PC-9 (cell line): Measurements from ENCODE around the gene GABRB1.

Experiments used
- EZH2 ChIP-seq: fragments of 200-600 bp; sonication (generic); IDR thresholded peaks from 2 replicates; pipeline ENCODE4 v1.8.0; 2017; ENCODE audit warnings: antibody characterized with exemption, low read depth
- TF ChIP-seq, protein P1 (sequence below): fragments of 200-600 bp; sonication (generic); conservative IDR thresholded peaks from 2 replicates; pipeline ENCODE4 v1.6.1; 2017; ENCODE audit warnings: mixed run types, antibody characterized with exemption, mild to moderate bottlenecking, moderate library complexity

DNA sequence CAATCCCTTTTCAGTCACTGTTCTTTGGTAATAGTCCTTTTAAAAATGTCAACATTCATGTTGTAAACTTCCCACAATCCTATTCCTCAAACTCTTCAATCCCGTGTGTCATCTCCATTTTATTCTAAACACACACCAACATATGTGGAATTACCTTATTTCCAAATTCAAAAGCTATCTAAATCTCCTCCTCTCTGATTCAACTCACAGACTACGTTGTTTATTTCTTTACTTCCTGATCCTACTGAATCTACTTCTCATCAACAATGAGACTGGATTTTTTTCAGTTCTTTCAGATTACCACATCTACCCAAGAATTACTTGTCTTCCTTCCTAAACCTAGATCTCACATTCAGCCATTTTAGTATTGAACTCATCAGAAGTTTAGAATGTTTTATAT lies 188.2 kb downstream of the GABRB1 start:
- TF ChIP-seq EZH2, result no peak
- TF ChIP-seq, protein P1, sequence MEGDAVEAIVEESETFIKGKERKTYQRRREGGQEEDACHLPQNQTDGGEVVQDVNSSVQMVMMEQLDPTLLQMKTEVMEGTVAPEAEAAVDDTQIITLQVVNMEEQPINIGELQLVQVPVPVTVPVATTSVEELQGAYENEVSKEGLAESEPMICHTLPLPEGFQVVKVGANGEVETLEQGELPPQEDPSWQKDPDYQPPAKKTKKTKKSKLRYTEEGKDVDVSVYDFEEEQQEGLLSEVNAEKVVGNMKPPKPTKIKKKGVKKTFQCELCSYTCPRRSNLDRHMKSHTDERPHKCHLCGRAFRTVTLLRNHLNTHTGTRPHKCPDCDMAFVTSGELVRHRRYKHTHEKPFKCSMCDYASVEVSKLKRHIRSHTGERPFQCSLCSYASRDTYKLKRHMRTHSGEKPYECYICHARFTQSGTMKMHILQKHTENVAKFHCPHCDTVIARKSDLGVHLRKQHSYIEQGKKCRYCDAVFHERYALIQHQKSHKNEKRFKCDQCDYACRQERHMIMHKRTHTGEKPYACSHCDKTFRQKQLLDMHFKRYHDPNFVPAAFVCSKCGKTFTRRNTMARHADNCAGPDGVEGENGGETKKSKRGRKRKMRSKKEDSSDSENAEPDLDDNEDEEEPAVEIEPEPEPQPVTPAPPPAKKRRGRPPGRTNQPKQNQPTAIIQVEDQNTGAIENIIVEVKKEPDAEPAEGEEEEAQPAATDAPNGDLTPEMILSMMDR, result no peak
